ENCODE results near the gene FAIM2. TPM values are rescaled to one million over a fixed set of nuclear protein-coding genes. Genes with fewer than 3 reads are reported as not detected.

FAIM2 gene
- total RNA-seq, 1 experiment from 2014 or later = 0.22 TPM

- H3K9me3 Mint-ChIP-seq = no peaks in the 10 kb centered on the region
- no peak for TF ChIP-seq SP1 (CRISPR knock-in tag; conservative IDR thresholded peaks at IDR 0.05)
- no peak for TF ChIP-seq ETV6 (CRISPR knock-in tag; IDR thresholded peaks at IDR 0.05)
- TF ChIP-seq NFE2L1 (CRISPR knock-in tag; IDR thresholded peaks at IDR 0.05) = no peak
- ATAC-seq (no peak), DNase-seq (ENCODE audit: low spot score) (no peak)
- H3K36me3 Mint-ChIP-seq = no peaks in the 10 kb centered on the region
- H3K27ac Mint-ChIP-seq = no peak overlapping the region
- H3K4me3 Mint-ChIP-seq = no peak overlapping the region
- H3K27me3 Mint-ChIP-seq (ENCODE audit: low read depth) = no peaks in the 10 kb centered on the region; the same call in 1 of the 2 replicates
- POLR2A ChIA-PET = interaction anchor here (1.7 kb wide), 1 partner anchor 12 kb away, joined by 4 read pairs; no protein-coding TSS in a partner anchor
- peaks cover 6% of the 10 kb centered on the region; the same call in 1 of the 2 replicates for H3K4me1 Mint-ChIP-seq
- CTCF ChIA-PET = interaction anchor here (0.9 to 4.6 kb wide), 4 partner anchors 9 to 136 kb away, joined by 3 to 30 read pairs (median 5); no protein-coding TSS in a partner anchor
Measured at GRCh38 chr12:49933796-49934195, 30.1 kb upstream of the FAIM2 start.

GRCh38 chr12:49932533-49933130, 28.9 kb upstream of the FAIM2 start:
- no peak for DNase-seq (ENCODE audit: low spot score)
- Mint-ChIP-seq H3K36me3 (no peaks in the 10 kb centered on the region), H3K9me3 (no peaks in the 10 kb centered on the region), H3K27ac (no peak overlapping the region), H3K27me3 (ENCODE audit: low read depth) (no peaks in the 10 kb centered on the region; the same call in 1 of the 2 replicates), H3K4me3 (no peak overlapping the region), H3K4me1 (peaks cover 3% of the 10 kb centered on the region; the same call in 1 of the 2 replicates)
- POLR2A ChIA-PET = interaction anchor here (1.7 kb wide), 1 partner anchor 13 kb away, joined by 4 read pairs; no protein-coding TSS in a partner anchor
- no peak for ATAC-seq
- CTCF ChIA-PET = interaction anchor here (1.9 to 3.3 kb wide), 2 partner anchors 13 to 35 kb away, joined by 7 to 21 read pairs; no protein-coding TSS in a partner anchor
- no peak for TF ChIP-seq ZNF121 (CRISPR knock-in tag; IDR thresholded peaks at IDR 0.05)

- DNase-seq (ENCODE audit: low spot score) (no peak), ATAC-seq (no peak)
- CTCF ChIA-PET = interaction anchor here (0.9 to 3.3 kb wide), 2 partner anchors 14 to 19 kb away, joined by 3 to 21 read pairs; partner anchors contain the start of gene AQP2
- H3K27me3 Mint-ChIP-seq (ENCODE audit: low read depth) = no peaks in the 10 kb centered on the region; the same call in 1 of the 2 replicates
- H3K9me3 Mint-ChIP-seq = no peaks in the 10 kb centered on the region
- POLR2A ChIA-PET = no interaction called here
- peaks cover 3% of the 10 kb centered on the region; the same call in 1 of the 2 replicates for H3K4me1 Mint-ChIP-seq
- no peaks in the 10 kb centered on the region for H3K36me3 Mint-ChIP-seq
- TF ChIP-seq TP53 (CRISPR knock-in tag; IDR thresholded peaks at IDR 0.05) (no peak), GABPB1 (CRISPR knock-in tag; IDR thresholded peaks at IDR 0.05) (no peak)
- no peak overlapping the region for H3K27ac Mint-ChIP-seq
- no peak overlapping the region for H3K4me3 Mint-ChIP-seq
Measured at GRCh38 chr12:49932023-49932422, 28.3 kb upstream of the FAIM2 start.

- no peak for TF ChIP-seq AR (CRISPR knock-in tag; IDR thresholded peaks at IDR 0.05)
- no peak for TF ChIP-seq ZNF317 (CRISPR knock-in tag; IDR thresholded peaks at IDR 0.05; ENCODE audit: borderline replicate concordance, low read depth)
- no peak for TF ChIP-seq ETV6 (CRISPR knock-in tag; IDR thresholded peaks at IDR 0.05)
- TF ChIP-seq FOXK1 (CRISPR knock-in tag; IDR thresholded peaks at IDR 0.05) = no peak
- no peak for TF ChIP-seq MYBL2 (CRISPR knock-in tag; IDR thresholded peaks at IDR 0.05)
- no peak for TF ChIP-seq ZNF263 (CRISPR knock-in tag; IDR thresholded peaks at IDR 0.05; ENCODE audit: low read depth)
- ChIA-PET POLR2A (no interaction called here), CTCF (interaction anchor here (3.3 kb wide), 1 partner anchor 15 kb away, joined by 21 read pairs; no protein-coding TSS in a partner anchor)
- Mint-ChIP-seq H3K36me3 (no peaks in the 10 kb centered on the region), H3K27me3 (ENCODE audit: low read depth) (no peaks in the 10 kb centered on the region; the same call in 1 of the 2 replicates), H3K27ac (no peak overlapping the region), H3K9me3 (no peaks in the 10 kb centered on the region), H3K4me1 (peaks cover 3% of the 10 kb centered on the region; the same call in 1 of the 2 replicates), H3K4me3 (no peak overlapping the region)
- DNase-seq (ENCODE audit: low spot score) = no peak
- ATAC-seq = no peak
Measured at GRCh38 chr12:49930515-49931288, 27.0 kb upstream of the FAIM2 start.

- Mint-ChIP-seq H3K4me1 (peaks cover 3% of the 10 kb centered on the region; the same call in 1 of the 2 replicates), H3K27me3 (ENCODE audit: low read depth) (no peaks in the 10 kb centered on the region; the same call in 1 of the 2 replicates), H3K9me3 (no peaks in the 10 kb centered on the region), H3K36me3 (no peaks in the 10 kb centered on the region), H3K27ac (no peak overlapping the region), H3K4me3 (no peak overlapping the region)
- TF ChIP-seq SMAD3 (CRISPR knock-in tag; IDR thresholded peaks at IDR 0.05; ENCODE audit: borderline replicate concordance) = no peak
- TF ChIP-seq NR1H2 (CRISPR knock-in tag; IDR thresholded peaks at IDR 0.05) = no peak
- no peak for TF ChIP-seq ZNF138 (CRISPR knock-in tag; conservative IDR thresholded peaks at IDR 0.05)
- TF ChIP-seq ZMAT4 (CRISPR knock-in tag; IDR thresholded peaks at IDR 0.05) = no peak
- no peak for TF ChIP-seq ZBTB43 (CRISPR knock-in tag; IDR thresholded peaks at IDR 0.05)
- ChIA-PET CTCF (interaction anchor here (0.6 to 2.0 kb wide), 4 partner anchors 16 to 38 kb away, joined by 3 to 11 read pairs (median 6); no protein-coding TSS in a partner anchor), POLR2A (no interaction called here)
- DNase-seq (ENCODE audit: low spot score) (no peak), ATAC-seq (no peak)
Measured at GRCh38 chr12:49929581-49929980, 25.9 kb upstream of the FAIM2 start.
